HG03378 (cell line): ENCODE data around the gene ARMC3.
A peak's percentile ranks its signal among the peaks of the same experiment; 100 is the strongest.

Experiments used
- ATAC-seq: cut with Tn5 transposase; IDR thresholded peaks from one replicate; pipeline ENCODE4 v1.9.1; 2021; ENCODE audit warnings: mild to moderate bottlenecking, moderate library complexity; ENCODE audit not compliant: unreplicated experiment

Gene ARMC3

GRCh38 chr10:22992075-22992474, 64.2 kb downstream of the ARMC3 start:
- peak; percentile 61 for ATAC-seq

DNA sequence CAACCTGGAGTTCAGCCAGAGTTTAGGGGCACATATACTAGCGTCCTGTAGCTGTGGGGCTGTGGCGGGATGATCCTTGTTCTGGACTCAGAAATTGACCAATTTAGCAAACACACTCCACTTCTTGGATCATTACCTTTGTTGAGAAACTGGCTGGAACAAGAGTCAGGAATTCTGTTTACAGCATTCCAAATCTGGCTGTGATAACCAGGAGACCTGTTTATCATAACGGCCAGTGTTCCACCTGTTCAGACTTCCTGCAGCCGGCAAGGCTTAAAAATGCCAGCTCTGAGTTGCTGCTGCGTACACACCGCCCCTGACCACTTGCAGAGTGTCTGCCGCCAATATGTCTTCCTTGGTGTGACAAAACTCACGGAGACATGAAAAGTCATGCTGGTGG, 64.8 kb downstream of the ARMC3 start:
- ATAC-seq, result no peak

DNA sequence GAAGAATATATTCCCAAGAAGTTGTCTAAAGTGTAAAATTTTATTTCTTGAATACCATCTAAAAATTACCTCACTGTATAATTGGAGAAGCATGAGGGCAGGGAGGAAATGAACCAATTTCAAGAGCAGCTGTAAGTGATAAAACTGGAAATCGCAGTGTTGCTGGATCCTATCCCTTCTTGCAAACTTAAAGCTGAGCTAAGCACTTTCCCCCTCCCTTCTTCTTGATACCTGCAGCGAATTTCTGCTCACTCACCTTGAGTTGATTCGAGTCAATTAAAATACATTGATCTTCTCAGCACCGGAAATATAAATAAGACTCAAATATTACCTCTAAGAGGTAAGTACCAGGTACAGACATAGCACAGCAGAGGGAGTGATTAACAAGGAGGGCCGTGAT, 65.5 kb downstream of the ARMC3 start:
- ATAC-seq, result no peak

- no peak for ATAC-seq
Observed at GRCh38 chr10:22997096-22997495, 69.2 kb downstream of the ARMC3 start.

GRCh38 chr10:22998091-22998490, 70.2 kb downstream of the ARMC3 start:
- no peak for ATAC-seq

DNA sequence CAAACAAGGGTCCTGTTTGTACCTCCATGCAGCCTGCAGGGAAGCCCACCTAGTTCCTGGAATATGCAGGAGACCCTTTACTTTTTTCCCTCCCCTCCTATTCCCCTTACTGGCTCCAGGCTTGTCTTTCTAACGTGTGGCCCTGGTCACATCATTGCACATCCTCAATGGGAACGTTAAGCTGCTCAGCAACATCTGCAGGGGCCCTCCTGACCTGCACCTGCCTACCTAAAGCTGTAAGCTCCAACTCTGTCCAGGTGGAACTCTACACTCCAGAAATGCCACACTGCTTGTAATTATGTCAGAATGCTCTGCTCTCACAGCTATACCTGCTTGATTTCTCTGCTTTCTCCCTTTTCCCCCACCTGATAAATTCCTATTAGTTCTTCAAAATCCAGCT, 72.1 kb downstream of the ARMC3 start:
- no peak for ATAC-seq

GRCh38 chr10:23001901-23002516, 74.2 kb downstream of the ARMC3 start:
- no peak for ATAC-seq

DNA sequence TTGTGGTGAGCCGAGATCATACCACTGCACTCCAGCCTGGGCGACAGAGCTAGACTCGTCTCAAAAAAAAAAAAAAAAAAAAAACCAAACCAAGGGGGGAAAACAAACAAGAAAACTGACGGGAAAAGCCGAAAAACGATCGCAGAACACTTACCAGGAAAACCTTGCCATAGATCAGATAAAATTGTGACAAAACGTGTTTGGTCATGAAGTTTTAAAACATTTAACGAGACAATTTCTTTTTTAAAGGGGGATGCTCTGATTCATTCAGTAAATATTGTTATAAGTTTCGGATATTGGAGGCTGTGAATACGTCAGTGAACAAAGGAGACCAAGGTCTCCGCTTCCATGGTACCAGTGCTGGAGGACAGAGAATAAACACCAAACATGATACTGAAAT, 77.3 kb downstream of the ARMC3 start:
- no peak for ATAC-seq

GRCh38 chr10:23013581-23014335, 85.9 kb downstream of the ARMC3 start:
- no peak for ATAC-seq

- ATAC-seq, result peak; percentile 99
Observed at GRCh38 chr10:23015021-23015707, 87.3 kb downstream of the ARMC3 start.

- ATAC-seq, result no peak
Observed at GRCh38 chr10:23016636-23017035, 88.8 kb downstream of the ARMC3 start.

DNA sequence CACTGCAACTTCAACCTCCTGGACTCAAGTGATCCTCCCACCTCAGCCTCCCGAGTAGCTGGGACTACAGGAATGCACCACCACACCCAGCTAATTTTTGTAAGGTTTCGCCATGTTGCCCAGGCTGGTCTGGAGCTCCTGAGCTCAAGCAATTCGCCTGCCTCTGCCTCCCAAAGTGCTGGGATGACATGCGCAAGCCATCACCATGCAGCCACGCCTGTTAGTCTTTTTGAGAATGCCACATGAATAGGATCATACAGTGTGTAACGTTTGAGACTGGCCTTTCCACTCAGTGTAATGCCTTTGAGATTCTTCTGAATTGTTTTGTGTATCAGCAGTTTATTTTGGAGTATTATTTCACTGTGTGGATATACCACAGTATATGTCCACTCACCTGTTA, 91.8 kb downstream of the ARMC3 start:
- no peak for ATAC-seq

GRCh38 chr10:23021430-23021829, 93.6 kb downstream of the ARMC3 start:
- no peak for ATAC-seq

- no peak for ATAC-seq
Observed at GRCh38 chr10:23024002-23024401, 96.1 kb downstream of the ARMC3 start.

GRCh38 chr10:23031318-23031717, 103.5 kb downstream of the ARMC3 start:
- ATAC-seq, result no peak

DNA sequence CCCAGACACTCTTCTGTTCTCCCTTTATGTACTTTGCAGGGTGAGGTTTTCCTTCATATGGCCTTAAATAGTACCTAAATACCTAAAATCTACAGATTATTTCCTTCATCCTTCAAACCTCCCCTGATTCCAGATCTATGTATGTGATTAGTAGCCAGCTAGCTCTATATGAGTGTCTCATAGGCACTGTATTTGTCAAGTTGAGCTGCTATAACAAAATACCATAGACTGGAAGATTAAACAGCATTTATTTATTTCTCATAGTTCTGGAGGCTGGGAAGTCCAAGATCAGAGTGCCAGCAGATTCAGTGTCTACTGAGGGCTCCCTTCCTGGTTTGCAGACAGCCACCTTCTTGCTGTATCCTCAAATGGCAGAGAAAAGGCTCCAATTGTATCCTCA, 106.9 kb downstream of the ARMC3 start:
- no peak for ATAC-seq

DNA sequence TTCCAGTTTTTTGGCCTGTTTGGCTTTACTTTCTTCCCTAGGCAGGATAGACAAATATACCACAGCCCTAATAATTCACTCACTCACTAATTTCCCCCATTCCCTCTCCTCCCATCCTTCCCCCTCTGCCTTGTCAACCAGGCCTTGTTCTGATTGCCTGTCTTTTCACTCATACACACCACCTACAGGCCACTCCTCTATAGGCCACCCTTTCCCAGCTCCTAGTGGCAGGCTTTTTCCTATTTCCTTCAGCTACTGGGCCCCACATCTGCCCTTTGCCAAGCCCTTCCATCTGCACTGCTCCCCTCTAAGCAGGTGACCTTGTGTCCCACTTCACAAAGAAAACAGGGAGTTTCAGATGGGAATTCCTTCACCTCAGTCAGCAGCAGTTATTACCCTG, 107.7 kb downstream of the ARMC3 start:
- ATAC-seq, result no peak

- ATAC-seq, result no peak
Observed at GRCh38 chr10:23037152-23037551, 109.3 kb downstream of the ARMC3 start.

GRCh38 chr10:23037561-23037960, 109.7 kb downstream of the ARMC3 start:
- ATAC-seq, result no peak

DNA sequence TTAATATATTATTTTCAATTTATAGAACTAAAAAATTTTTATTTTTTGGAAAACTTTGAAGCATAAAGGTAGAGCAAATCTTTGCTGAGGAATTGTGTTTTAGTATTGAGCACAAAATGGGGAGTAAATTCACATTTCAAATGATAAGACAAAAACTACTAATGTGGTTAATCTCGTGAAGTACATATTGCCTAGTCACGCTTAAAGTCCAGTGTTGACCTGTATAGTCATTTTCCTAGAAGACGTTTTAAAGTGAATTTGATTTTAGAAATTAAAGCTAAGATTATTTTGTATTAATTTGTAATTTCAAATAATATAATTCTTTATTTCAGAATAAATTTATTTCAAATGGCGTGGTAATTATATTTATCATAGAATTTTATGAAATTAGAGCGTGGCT, 110.3 kb downstream of the ARMC3 start:
- ATAC-seq, result no peak

DNA sequence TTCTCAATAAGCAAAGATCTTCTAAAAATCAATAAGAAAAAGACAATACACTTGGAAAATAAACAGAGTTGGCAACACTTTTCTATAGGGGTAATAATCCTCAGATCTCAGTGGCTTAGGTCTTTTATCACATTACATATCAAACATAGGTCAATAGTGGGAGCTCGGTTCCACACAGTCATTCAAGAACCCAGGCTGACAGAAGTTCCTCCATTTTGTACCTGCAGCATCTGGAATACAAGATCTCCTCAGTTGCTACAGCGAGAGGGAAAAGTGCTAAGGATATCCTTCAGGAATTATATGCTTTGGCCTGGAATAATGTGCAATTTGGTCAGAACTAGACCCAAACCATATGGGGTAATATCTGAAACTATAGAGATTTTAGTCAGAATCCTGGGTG, 112.1 kb downstream of the ARMC3 start:
- no peak for ATAC-seq

DNA sequence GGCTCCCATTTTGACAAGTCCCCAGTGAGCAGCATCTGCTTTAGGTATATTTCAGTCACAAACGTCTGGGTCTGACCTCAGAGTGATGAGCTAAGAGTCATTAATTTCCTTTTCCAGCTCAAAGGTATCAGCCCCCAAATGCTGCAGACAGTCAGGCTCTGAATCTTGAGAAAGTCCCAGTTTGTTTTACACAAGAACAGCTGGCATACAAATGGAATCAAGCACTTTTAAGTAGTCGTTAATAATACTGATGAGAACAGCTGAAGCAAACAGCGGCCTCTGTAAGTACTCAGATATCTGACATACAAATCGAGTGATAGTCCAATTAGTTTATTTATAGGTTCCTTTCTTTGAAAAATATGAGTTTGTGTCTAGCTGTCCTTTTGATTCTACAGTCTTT, 118.2 kb downstream of the ARMC3 start:
- ATAC-seq, result no peak
